Measurements from ENCODE around the gene ATXN1. TPM values are rescaled to one million over a fixed set of nuclear protein-coding genes. Genes with fewer than 3 reads are reported as not detected.
"Not testable (repeated sequence)": the region's sequence is repeated elsewhere in the genome, so short reads cannot be mapped to it uniquely, and the experiment has no call there.

ATXN1 gene
- total RNA-seq, 1 experiment from 2014 or later: 35.4 TPM

DNA sequence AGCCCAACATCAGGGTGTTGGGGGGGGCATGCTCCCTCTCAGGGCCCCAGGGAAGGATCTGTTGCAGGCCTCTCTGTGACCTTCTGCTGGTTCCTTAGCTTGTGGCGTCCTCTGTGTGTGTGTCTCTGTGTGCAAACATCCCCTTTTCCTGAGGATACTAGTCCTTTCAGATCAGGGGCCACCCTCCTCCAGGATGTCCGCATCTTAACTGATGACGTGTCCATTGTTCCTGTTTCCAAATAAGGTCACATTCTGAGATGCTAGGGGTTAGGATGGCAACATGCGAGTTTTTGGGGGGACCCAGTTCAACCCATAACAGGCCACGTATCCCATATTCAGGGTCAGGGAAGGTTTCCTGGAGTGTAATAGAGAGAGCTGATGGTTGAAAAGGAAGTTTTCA is 482.0 kb downstream of the ATXN1 start:
- DNase-seq (ENCODE audit: low read depth): no peak

DNA sequence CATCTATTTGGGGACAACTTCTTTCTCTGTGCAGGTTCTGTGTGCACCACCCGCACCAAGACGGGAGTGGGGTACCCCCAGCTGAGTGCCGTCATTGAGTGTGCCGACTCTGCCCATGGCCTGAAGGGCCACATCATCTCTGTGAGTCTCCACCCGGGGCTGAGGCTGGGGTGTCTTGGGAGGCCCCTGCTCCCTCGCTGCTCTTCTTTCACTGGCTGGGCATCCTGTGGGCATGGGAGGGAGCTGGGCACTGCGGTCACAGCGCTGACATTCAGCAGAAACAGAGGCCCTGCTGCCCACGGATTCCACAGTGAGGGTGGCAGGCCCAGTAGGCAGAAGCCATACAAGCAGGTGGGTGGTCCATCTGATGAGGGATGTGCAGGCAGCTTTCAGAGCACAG is 482.5 kb downstream of the ATXN1 start:
- no peak for DNase-seq (ENCODE audit: low read depth)

DNA sequence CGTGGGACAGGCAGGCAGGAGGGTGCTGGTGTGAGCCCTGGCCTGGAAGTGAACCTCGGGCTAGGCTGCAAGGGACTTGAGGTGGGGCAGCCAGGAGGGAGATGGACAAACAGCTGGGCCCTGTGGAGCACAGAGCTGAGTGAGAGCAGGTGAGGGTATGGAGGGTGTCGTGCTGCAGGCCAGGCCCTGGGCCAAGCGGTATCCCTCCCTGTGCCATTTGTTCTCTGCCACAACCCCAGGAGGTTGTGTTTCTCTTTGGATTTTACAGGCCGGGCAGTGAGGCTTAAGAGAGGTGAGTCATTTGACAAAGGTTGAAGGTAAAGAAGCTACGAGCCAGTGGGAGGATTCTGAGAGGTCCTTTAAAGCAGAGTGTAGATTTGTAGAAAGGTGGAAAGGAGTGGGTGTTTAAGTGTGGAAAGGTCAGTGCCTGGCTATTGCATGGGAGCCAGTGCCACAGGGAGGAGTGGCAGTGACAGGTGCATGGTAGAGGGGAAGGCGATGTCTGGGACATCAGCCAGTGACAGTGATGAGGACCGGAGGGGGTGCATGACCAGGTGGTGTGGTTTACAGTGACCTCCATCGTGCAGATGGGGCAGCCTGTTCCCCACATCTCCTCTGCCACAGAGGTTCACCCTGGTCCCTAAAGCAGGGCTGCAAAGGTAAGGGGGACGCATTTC is 483.1 kb downstream of the ATXN1 start:
- peak; percentile 77 for DNase-seq (ENCODE audit: low read depth)

DNA sequence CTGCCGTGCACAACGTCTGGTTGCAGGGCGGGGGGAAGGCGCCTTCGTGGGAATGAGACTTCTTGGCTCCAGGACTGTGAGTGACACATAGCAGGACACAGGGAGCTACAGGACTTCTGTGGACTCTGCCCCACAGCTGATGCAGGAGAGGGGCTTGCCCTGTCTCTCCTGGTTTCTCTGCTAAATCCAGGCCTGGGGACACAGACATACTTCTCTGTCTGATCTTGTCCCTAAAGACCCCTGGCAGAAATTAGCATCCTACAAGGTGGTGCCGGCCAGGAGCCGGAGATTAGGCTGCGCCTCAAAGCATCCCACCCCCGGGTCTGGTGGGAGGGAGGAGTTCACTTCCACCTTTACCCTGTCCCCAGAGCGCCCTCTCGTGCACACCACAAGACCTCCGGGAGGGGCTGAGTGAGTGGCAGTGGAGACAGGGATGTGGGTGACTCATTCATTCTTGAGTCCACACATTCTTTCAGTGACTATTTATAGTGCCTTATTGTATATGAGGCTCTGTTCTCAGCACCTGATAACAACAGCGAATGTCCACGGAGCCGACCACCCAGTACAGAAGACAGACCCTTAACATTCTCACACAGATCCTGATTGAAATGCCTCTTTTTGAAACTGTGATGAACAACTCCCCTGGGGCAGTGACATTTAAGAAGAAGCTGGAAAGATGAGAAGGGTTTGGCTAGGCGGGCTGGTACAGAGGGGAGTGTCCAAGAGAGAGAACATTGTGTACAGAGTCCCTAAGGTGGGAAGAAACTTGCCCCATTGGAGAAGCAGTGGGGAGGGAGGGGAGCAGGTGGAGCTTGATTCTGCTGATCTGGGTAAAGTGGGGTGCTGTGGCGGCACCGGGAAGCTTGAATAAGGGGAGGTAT is 483.9 kb downstream of the ATXN1 start:
- peak; percentile 98 for DNase-seq (ENCODE audit: low read depth)

DNA sequence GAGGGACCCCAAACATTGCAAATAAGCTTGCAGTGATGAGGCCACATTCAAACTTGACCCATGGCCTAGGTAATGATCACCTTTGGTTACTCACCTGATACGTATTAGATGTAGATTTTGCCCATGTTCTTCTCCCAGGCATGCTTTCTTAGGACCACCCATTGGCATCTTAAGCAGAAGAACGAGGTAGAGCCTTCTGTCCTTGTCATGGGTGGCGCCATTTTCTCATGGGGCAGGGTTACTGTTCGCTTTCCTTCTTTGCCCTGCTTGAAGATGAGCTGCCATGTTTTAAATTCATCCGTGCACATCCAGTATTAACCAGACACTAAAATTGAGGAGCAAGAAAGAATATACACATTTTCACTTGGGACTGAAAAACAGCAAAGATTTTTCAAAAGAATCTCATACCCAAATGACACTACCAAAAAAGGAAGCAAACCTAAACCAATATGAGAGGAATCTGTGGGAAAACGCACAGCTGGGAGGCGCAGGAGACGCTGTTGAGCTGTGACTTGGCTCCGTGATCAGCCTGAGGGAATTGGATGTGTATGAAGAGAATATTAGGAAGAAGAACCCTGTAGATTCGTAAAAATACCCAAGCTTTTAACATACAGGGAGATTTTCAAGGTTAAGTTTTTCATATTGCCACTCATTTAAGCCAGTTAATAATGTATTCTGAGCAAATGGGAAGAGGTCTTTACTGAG is 486.2 kb downstream of the ATXN1 start:
- no peak for DNase-seq (ENCODE audit: low read depth)

DNA sequence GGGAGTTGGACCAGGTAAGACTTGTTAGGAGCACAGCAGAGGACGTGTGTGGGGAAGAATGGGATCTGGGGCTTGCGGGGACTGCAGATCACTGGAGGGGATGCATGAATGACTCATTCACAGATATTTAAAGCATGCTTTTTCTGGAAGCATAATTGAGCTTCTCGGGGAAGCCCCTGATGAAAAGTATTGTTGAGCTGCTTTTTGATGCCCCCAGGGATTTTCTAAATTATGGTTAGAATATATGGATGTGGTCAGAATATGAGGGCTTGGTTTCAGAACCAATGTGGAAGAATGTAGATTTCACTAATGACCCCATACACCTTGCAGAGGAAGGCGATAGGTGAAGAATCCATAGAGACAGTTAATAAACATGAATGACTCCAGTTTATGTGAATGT is 486.8 kb downstream of the ATXN1 start:
- DNase-seq (ENCODE audit: low read depth): no peak

DNA sequence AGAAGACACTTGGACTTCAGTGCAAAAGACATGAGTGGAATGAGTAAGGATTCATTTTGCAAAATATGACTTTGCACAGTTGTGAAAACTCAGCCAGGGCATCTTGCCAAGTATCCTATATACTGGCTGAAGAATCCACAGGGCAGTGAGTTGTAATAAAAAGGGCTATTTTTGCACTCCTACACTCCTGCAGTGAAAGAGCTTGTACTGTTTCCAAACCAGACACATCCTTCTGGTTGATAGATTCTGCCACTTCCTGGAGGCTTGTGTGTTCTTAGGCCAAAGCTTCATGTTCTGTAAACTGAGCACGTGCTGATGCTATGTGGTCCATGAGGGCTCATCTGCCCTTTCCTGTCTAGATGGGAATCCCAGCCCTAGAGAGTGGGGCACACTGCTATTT is 488.0 kb downstream of the ATXN1 start:
- no peak for DNase-seq (ENCODE audit: low read depth)

DNA sequence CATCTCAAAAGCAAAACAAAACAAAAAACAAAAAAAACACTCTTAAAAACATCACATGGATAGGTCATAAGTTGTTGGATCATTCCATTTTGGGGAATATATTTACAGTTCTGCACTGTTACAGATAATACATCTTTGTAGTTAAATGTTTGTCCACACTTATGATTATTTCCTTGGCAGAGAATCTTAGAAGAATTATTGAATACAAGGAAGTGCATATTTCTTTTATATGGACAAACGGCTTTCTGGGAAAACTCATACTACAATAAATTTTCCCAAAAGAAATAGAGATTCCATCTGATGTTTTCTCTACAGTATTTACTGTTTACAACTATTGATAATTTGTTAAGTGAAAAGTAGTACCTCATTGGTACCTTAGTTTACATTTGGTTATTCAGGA is 489.1 kb downstream of the ATXN1 start:
- no peak for DNase-seq (ENCODE audit: low read depth)

DNA sequence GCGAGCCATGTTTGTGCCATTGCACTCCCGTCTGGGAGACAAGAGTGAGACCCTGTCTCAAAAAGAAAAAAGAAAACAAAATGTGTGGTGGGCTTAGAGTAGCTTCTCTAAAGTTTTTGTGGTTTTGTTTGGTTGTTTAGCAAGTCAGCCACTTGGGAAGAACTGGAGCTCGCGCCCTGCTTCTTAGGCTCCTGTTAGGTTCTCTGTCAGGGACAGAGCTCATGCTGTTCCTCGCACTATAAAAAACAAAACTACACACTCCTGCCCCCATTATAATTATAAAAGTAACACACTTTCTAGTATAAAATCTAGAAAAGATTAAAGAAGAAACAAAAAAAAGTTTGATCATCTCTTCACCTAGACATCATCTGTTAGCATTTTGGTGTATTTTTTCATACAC is 489.8 kb downstream of the ATXN1 start:
- no peak for DNase-seq (ENCODE audit: low read depth)

DNA sequence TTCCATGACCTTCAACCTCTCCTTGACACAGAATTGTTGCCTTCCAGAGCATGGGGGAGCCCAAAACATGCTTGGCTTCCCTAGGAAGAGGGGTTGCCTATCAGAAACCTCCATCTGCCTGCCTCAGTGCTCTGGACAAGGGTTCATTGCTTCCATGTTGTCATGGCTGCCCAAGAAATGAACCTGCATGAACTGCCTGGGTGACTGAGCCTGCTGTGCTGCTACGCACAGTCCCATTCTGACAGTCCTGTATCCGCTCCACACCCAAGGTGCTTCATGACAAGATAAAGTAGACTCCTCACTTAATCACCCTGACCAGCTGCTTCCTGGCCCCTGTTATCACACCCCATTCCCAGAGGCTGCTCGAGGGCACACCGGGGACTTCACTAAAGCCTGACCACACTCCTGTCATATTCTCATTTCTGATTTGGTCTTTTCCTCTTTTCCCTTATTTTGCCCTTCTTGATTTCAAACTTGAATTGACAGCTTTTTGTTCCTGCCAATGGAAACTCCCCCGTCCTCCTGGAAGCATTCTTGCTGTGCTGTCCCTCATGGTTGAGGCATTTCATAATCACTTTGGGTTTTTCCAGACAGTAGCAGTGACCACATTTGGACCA is 491.0 kb downstream of the ATXN1 start:
- DNase-seq (ENCODE audit: low read depth): no peak

DNA sequence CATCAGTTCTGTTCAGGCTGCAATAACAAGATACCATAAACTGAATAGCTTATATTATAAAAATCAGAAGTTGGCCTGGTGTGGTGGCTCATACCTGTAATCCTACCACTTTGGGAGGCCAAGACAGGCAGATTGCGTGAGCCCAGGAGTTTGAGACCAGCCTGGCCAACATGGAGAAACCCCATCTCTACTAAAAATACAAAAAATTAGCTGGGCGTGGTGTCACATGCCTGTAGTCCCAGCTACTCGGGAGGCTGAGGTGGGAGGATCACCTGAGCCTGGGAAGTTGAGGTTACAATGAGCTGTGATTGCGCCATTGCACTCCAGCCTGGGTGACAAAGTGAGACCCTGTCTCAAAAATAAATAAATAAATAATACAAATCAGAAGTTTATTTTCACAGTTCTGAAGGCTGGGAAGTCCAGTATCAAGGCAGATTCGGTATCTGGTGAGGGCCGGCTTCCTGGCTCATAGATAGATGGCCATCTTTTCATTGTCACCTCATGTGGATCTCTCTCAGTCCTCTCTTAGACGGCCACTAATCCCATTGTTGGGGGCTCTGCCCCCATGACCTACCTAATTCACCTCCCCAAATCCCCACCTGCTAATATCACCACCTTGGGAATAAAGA is 491.7 kb downstream of the ATXN1 start:
- not testable (repeated sequence) for DNase-seq (ENCODE audit: low read depth)

DNA sequence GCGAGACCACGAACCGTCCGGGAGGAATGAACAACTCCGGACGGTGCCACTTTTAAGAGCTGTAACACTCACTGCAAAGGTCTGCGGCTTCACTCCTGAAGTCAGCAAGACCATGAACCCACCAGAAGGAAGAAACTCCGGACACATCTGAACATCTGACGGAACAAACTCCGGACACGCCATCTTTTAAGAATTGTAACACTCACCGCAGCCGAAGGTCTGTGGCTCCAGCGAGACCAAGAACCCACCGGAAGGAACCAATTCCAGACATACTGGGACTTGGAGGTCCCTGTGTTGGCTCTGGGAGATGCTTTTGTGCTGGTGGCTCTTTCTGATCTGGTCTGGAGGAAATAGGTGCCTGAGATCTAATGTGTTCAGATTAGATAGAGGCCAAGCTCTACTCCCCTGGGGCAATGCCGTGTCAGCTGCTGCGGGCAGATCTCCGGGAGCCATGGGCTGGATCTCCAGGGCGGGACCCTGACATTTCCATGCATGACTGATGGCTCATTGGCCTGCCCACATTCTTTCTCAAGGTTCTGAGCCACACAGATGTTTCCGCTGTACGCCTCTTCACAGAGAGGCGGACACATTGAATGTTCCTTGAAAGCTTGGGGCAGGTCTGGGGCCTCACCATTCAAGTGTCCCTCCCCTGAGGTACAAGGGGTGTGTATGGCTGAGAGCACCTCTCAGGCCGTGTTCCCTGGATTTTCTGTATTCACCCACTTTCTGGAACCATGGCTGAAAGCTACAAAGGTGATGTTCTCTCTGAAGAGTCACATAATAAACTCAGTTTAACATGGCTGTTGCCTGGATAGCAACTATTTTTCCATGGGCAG is 493.6 kb downstream of the ATXN1 start:
- no peak for DNase-seq (ENCODE audit: low read depth)

DNA sequence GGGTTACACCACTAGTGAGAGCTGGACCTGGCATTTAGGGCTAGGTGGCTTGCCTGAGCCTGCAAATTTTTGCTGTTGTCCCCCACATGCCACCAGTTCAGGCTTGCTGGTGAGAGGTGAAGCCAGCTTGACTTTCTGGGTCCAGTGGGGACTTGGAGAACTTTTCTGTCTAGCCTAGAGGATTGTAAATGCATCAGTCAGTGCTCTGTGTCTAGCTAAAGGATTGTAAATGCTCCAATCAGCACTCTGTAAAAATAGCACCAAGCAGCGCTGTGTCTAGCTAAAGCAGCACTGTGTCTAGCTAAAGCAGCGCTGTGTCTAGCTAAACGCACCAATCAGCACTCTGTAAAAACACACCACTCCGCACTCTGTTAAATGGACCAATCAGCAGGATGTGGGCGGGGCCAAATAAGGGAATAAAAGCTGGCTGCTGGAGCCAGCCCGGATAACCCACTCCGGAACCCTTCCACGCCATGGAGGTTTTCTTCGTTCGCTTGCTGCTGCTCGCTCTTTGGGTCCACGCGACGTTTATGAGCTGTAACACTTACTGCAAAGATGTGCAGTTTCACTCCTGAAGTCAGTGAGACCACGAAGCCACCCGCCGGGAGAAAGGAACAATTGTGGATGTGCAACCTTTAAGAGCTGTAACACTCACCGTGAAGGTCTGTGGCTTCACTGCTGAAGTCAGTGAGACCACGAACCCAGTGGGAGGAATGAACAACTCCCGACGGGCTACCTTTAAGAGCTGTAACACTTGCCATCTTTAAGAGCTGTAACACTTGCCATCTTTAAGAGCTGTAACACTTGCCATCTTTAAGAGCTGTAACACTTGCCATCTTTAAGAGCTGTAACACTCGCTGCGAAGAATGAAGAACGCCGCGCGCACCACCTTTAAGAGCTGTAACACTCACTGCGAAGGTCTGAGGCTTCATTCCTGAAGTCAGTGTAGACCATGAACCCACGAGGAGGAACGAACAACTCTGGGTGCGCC is 495.6 kb downstream of the ATXN1 start:
- no peak for DNase-seq (ENCODE audit: low read depth)

DNA sequence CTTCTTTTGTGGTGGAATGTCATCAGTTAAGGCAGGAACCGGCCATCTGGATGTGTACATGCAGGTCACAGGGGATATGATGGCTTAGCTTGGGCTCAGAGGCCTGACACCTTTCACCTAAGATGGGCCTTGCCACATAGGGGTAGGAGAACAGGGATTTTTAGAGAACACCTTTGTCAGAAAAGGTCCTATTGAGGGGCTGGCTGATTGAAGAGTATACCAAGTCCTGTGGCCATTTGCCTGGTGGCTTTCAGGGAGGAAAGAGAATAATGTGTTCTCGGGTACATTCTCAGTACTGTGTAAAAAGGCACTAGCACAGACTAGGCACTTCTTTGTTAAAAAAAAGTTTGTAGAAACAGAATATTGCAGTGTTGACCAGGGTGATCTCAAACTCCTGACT is 496.5 kb downstream of the ATXN1 start:
- DNase-seq (ENCODE audit: low read depth): no peak

DNA sequence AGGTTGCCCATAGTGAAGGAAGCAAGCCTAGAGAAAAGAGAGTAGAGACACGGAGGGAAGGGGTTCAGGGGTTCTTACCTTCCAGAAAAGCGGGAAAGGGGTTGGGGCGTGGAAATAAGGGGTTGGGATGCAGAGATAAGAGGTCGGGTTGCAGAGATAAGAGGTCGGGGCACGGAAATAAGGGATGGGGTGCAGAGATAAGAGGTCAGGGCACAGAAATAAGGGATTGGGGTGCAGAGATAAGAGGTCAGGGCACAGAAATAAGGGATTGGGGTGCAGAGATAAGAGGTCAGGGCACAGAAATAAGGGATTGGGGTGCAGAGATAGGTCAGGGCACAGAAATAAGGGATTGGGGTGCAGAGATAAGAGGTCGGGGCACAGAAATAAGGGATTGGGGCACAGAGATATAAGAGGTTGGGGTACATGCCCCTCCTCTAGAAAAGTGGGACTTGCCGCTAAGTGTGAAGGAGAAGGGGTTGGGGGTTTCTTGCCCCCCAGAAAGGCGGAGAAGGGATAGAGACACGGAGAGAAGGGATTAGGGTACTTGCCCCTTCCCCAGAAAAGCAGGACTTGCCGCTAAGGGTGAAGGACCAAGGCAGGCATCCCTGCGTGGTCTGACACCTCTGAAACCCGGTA is 497.7 kb downstream of the ATXN1 start:
- not testable (repeated sequence) for DNase-seq (ENCODE audit: low read depth)

DNA sequence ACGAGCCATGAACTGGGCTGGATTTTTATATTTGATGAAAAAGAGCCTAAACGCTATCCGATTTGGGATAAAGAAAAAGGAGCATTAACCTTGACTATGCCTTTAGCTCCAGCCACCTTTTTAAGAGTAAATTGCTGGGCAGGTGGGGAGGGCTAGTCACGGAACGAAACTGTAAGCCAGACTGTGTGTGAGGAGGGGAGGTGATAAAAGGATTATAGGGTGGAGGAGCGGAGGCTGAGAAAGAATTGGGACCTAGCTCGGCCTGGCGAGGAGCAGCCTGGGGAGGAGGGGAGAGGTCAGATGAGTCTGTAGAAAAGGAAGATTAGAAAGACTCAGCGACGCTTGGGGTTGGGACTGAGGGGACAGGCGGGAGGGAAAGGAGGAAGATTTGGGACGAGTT is 498.5 kb downstream of the ATXN1 start:
- not testable (repeated sequence) for DNase-seq (ENCODE audit: low read depth)

DNA sequence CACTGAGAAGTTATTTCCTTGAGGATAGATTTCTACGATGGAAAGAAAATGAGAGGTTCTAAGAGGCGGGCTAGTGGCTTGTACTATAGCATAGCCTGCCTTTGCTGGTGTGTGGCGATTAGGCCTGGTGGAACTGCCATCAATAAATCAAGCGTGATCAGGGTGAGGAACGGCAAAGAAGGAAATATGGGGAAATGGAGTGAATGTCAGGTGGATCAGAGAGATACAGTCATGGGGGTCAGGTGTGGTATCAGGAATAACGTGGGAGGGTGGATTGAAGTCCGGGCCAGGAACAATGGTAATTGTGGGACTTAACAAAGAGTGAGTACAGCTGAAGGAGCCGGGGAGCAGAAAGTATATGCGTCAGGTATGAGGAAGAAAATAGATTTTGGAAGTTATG is 500.7 kb downstream of the ATXN1 start:
- not testable (repeated sequence) for DNase-seq (ENCODE audit: low read depth)

DNA sequence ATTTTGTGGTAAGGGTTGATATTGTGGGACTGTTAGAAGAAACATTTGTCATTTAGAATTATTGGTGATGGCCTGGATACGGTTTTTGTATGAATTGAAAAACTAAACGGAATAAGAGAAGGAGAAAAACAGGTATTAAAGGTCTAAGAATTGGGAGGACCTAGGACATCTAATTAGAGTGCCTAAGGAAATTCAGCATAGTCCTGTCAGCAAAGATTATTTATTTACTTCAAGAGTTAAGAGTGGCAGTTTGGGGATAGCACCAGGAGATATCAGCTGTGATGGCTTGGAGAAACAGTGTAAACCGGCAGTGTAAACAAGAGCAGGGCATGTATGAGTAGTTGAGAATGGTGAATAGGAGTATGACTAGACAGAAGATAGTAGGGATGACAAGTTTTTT is 501.7 kb downstream of the ATXN1 start:
- DNase-seq (ENCODE audit: low read depth): not testable (repeated sequence)

DNA sequence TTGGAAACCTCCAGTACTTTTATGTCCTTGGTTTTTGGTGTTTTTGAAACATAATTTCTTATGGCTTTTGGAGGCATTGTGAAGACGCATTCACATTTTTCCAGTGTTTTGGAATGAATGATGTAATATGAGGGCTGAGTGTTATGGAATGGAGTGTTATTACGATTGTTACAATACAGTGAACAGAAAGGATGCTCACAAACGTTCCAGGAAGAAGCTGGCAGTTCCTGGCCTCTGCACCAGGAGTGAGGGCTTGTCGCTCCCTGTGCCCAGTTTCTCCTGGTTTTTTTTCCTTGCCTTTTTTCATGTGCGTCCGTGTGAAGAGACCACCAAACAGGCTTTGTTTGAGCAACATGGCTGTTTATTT is 502.6 kb downstream of the ATXN1 start:
- no peak for DNase-seq (ENCODE audit: low read depth)
